Measurements from ENCODE around the gene ASH1L.
"Not testable (repeated sequence)": the region's sequence is repeated elsewhere in the genome, so short reads cannot be mapped to it uniquely, and the experiment has no call there.

The ASH1L gene

DNA sequence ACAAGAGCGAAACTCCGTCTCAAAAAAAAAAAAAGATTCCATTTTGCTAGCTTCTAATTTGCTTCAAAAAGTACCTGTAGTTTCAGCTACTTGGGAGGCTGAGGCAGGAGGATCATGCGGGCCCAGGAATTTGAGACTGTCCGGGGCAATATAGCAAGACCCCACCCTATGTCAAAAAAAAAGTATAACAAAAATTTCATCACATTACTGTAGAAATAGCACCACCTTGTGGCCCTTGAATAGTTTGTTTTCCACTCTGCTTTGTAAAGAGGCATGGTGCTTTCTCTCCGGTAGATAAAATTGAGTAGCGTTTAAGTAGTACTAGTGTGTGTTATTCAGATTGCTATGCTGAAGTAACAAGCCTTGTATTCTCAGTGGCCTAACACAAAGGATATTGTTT, 29.2 kb upstream of the ASH1L start:
- FAIRE-seq (no peak), DNase-seq (ENCODE audit: insufficient read length, low spot score) (peak; percentile 30)
- TF ChIP-seq POLR2AphosphoS5 (IDR thresholded peaks at IDR 0.05; ENCODE audit: low read depth, low read length) (no peak), PAX5 (IDR thresholded peaks at IDR 0.05; ENCODE audit: insufficient read depth, low read length, severe bottlenecking) (no peak), SPI1 (IDR thresholded peaks at IDR 0.05; ENCODE audit: low read depth, low read length) (no peak), POU2F2 (IDR thresholded peaks at IDR 0.05; ENCODE audit: low read depth, low read length) (no peak), POLR2A (IDR thresholded peaks at IDR 0.05; ENCODE audit: low read depth, low read length) (no peak), TAF1 (IDR thresholded peaks at IDR 0.05; ENCODE audit: low read depth, low read length) (no peak)

DNA sequence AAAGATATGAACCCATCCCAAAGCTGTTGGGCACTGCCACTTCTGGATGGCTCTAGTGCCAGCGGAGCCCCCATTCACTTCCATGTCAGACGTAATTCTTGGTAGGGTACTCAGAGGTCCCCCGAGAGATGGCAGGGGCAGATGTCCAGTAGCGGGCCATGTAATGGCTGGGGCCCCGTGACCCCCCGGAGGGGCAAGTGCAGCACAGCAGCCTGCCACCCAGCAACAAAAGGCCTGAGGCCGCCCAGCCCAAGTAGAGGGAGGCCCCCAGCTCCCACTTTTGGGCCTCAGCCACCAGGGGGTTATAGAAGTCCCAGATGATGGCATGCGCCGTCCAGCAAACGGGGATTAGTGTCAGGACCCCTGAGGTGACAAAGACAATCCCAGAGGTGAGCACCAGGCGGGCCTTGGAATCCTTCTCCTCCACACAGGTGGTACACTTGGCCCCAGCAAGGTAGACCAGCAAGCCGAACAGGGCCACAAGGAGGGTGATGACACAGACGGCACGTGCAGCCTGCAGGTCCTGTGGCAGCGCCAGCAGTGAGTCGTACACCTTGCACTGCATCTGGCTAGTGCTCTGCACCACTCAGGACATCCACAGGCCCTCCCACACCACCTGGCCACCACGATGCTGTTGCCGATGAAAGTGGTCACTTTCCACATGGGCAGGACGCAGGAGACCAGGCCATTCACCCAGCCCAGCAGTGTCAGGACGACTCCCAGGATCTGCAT, 28.1 kb upstream of the ASH1L start:
- FAIRE-seq; DNase-seq (ENCODE audit: insufficient read length, low spot score): not testable (repeated sequence)

DNA sequence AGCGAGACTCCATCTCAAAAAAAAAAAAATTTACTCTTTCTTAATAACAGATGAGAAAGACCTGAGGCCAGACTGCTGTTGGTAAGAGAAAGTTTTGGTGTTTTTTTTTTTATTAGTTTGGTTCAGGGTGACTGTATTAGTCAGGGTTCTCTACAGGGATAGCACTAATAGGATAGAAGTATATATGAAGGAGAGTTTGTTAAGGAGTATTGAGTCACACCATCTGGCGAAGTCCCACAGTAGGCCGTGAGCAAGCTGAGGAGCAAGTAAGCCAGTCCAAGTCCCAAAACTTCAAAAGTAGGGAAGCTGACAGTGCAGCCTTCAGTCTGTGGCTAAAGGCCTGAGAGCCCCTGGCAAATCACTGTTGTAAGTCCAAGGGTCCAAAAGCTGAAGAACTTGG, 26.7 kb upstream of the ASH1L start:
- FAIRE-seq; DNase-seq (ENCODE audit: insufficient read length, low spot score): not testable (repeated sequence)

DNA sequence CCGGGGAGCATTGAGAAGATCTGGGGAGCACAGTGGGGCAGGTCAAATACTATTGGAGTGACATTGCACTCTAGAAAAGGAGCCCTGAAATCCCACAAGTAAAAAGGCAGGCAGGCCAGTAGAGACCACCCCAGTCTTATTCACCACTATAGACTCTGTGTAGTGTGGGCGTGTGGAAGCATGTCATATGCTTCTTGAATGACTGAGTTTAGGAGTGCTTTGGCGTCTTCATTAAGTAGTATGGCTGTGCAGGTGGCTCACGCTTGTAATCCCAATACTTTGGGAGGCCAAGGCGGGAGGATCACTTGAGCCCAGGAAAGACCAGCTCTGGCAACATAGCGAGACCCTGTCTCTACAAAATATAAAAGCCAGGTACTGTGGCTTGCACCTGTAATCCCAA, 21.2 kb upstream of the ASH1L start:
- not testable (repeated sequence) for DNase-seq (ENCODE audit: insufficient read length, low spot score); FAIRE-seq

DNA sequence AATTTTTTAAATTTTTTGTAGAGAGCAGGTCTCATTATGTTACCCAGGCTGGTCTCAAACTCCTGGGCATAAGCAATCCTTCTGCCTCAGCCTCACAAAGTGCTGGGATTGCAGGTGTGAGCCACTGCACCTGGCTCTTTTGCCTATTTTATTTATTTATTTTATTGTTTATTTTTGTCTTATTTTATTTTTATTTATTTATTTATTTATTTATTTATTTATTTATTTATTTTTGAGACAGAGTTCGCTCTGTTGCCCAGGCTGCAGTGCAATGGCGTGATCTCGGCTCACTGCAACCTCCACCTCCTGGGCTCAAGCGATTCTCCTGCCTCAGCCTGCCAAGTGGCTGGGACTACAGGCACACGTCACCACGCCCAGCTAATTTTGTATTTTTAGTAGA, 13.0 kb upstream of the ASH1L start:
- not testable (repeated sequence) for FAIRE-seq; DNase-seq (ENCODE audit: insufficient read length, low spot score)

DNA sequence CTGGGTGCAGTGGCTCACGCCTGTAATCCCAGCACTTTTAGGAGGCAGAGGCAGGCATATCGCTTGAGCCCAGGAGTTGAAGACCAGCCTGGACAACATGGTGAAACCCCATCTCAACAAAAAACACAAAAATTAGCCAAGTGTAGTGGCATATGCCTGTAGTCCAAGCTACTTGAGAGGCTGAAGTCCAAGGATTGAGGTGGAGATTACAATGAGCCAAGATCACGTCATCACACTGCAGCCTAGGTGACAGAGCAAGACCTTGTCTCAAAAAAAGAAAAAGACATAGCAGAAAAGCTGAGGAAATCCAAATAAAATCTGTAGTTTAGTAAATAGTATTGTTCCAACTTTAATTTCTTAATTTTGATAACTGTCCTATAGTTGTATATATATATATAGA, 11.5 kb upstream of the ASH1L start:
- TF ChIP-seq POLR2AphosphoS5 (IDR thresholded peaks at IDR 0.05; ENCODE audit: low read depth, low read length) (no peak), POU2F2 (IDR thresholded peaks at IDR 0.05; ENCODE audit: low read depth, low read length) (no peak), TAF1 (IDR thresholded peaks at IDR 0.05; ENCODE audit: low read depth, low read length) (no peak), PAX5 (IDR thresholded peaks at IDR 0.05; ENCODE audit: insufficient read depth, low read length, severe bottlenecking) (no peak)
- no peak for FAIRE-seq
- DNase-seq (ENCODE audit: insufficient read length, low spot score), result no peak

DNA sequence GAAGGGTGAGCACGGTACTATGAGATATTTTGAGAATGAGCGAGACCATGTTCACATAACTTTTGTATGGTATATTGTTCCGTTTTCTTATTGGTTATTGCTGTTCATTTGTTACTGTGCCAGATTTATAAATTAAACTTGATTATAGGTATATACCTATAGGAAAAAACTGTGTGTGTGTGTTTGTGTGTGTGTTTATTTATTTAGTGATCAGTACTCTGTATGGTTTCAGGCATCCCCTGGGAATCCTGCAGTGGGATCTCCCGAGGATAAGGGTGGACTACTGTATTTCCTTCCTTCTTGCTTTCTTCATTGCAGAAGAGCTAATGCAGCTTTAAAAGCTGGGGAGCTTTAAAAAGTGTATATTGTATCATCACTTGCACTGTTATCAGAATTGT, 8.0 kb upstream of the ASH1L start:
- TF ChIP-seq TAF1 (IDR thresholded peaks at IDR 0.05; ENCODE audit: low read depth, low read length), result no peak
- TF ChIP-seq POU2F2 (IDR thresholded peaks at IDR 0.05; ENCODE audit: low read depth, low read length), result no peak
- DNase-seq (ENCODE audit: insufficient read length, low spot score) (no peak), FAIRE-seq (no peak)

DNA sequence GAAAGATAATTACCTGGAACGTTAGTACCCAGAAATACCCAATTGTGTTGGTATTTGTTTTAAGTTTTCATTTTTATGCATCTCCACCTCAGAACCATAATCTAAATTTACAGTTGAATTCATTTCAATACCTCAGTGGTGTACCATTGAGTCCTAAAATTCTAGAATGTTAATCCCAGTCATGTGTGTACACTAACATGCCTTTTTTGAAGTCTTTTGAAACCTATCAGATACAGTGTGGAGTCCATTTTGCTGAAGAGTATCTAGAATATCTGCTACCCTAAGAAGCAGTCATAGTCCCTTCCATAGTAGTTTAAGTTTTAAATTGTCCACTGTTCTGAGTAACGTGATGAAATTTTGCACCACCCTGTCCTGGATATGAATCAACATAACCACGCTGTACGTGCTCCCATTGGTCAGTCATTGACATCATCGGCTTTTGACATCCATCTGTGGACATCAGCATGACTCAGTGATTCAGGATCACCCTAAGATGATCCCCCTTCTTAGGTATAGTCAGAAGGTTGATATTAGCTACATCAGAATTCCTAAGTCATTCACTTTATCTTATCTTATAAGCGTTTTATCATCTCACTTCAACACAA, 7.5 kb upstream of the ASH1L start:
- DNase-seq (ENCODE audit: insufficient read length, low spot score), result no peak
- FAIRE-seq, result no peak
- TF ChIP-seq SPI1 (IDR thresholded peaks at IDR 0.05; ENCODE audit: low read depth, low read length) (no peak), TAF1 (IDR thresholded peaks at IDR 0.05; ENCODE audit: low read depth, low read length) (no peak), PAX5 (IDR thresholded peaks at IDR 0.05; ENCODE audit: insufficient read depth, low read length, severe bottlenecking) (no peak), POLR2AphosphoS5 (IDR thresholded peaks at IDR 0.05; ENCODE audit: low read depth, low read length) (no peak), POLR2A (IDR thresholded peaks at IDR 0.05; ENCODE audit: low read depth, low read length) (no peak), POU2F2 (IDR thresholded peaks at IDR 0.05; ENCODE audit: low read depth, low read length) (no peak)

DNA sequence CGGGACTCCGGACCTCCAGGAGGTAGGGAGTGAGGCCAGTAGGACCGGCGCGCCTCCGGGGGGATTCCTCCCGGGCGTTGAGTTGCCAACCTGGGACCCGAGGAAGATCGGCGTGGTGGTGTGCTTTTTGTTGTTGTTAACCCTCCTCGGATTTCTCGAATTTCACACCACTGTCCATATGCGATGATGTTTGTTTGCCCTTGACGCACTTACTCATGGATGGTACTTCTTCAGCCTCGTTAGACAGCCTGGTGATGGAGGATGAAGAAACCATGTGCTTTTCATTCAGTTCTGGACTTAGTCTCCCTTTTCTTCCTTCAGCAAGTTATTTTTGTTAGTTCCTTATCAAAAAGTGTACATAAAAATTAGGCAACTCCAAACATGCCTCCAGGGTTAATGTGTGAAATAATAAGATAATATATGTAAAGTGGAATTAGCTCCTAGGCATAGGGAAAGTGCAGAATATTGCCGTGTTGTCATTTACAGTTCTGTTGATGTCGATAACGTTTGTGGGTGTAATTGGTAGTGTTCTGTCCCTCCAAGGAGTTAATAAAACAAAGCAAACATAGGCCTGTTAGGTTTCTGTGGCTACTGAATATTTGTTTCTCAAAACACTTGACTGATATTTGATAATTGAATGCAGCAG, 897 bp upstream of the ASH1L start:
- DNase-seq (ENCODE audit: insufficient read length, low spot score); FAIRE-seq: not testable (repeated sequence)

DNA sequence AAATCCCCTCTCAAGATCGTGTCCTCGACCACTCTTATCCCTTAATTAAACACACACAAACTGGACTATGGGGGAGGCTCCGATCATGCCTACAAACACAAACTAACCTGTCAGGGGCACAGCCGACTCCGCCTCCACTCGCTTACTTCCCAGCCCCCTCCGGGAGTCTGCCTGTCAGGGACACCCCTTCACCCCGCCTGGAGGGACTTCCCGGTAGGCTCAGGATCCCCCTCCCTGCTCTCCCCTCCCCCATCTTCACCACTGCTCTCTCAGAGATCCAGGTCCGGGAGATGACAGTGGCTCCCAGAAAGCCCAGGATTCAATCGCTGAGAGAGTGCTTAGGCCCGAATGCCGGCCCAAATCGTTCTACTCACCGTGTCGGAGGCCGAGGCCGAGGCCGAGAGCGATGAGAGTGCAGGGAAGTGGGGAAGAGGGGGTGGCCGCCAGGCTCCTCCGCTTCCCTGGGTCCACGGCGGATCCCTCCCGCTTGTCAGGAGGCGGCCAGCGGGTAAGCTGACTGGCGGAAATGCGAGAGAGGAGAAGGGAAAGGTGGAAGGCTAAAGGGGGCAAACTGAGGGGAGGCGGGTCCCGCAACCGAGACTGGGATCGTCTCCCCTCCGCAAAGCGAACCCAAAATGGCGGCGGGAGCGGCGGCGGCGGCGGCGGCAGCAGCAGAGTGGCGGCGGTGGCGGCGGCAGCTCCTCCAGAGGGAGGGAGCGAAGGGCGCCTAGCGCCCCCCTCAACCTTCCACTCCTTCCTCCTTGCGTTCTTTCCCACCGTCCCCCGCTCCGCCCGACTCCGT, 623 bp downstream of the ASH1L start:
- TF ChIP-seq TAF1 (IDR thresholded peaks at IDR 0.05; ENCODE audit: low read depth, low read length), result 0 out of 2 replicates have a peak, but pooled peaks have one; percentile 8
- not testable (repeated sequence) for FAIRE-seq
- peak; percentile 30 for DNase-seq (ENCODE audit: insufficient read length, low spot score)

DNA sequence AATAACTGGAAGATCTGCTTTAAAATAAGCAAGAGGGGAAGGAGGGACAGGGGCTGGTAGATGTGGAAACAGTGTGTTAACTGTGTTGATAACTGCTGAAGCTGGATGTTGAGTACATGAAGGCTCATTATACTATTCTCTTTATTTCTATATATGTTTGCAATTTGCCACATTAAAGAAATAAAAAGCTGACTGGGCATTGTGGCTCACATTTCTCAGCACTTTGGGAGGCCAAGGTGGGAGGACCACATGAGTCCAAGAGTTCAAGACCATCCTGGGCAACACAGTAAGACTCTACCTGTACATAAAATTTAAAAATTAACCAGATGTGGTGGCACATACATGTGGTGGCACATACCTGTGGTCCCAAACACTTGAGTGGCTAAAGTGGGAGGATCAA, 6.7 kb downstream of the ASH1L start:
- no peak for TF ChIP-seq POLR2A (IDR thresholded peaks at IDR 0.05; ENCODE audit: low read depth, low read length)
- TF ChIP-seq PAX5 (IDR thresholded peaks at IDR 0.05; ENCODE audit: insufficient read depth, low read length, severe bottlenecking), result no peak
- TF ChIP-seq POLR2AphosphoS5 (IDR thresholded peaks at IDR 0.05; ENCODE audit: low read depth, low read length), result no peak
- no peak for TF ChIP-seq SPI1 (IDR thresholded peaks at IDR 0.05; ENCODE audit: low read depth, low read length)
- FAIRE-seq, result no peak
- DNase-seq (ENCODE audit: insufficient read length, low spot score), result no peak

Data from GM12891 (cell line).